CD14-positive monocyte (primary cell): ENCODE measurements around the gene PRL. TPM values are rescaled to one million over a fixed set of nuclear protein-coding genes. Genes with fewer than 3 reads are reported as not detected.

Source experiments
- DNase-seq, 3 donors: peaks; one replicate each; pipeline ENCODE4 v3.0.0-alpha.2; 2011 to 2022
- H2AFZ ChIP-seq: 2 replicates; pipeline ENCODE4 v1.6.0; 2012; ENCODE audit warnings: mild to moderate bottlenecking, low read depth, low read length, inconsistent platforms; ENCODE audit not compliant: insufficient read depth, poor library complexity, severe bottlenecking
- H3K27ac ChIP-seq, 2 donors: 1 replicate in 1 of 2; 2 replicates in 1 of 2; pipeline ENCODE4 v1.5.1; 2012 to 2013; ENCODE audit warnings: low read length in 2 of 2, control low read depth in 1 of 2, inconsistent platforms in 1 of 2, low read depth in 1 of 2, mild to moderate bottlenecking in 1 of 2
- H3K27me3 ChIP-seq, 2 donors: one replicate each; pipeline versions ENCODE4 v1.6.0 to v1.6.1; 2011 to 2013; ENCODE audit warnings: low read length in 2 of 2; ENCODE audit not compliant: control insufficient read depth in 2 of 2, insufficient read depth in 2 of 2
- H3K36me3 ChIP-seq, 2 donors: replicated peaks in 1 of 2; 1 replicate in 1 of 2; 2 replicates in 1 of 2; pipeline versions ENCODE4 v1.5.1 to v1.6.1; 2012 to 2013; ENCODE audit warnings: low read length in 2 of 2, control low read depth in 1 of 2, inconsistent platforms in 1 of 2, mild to moderate bottlenecking in 1 of 2; ENCODE audit not compliant: insufficient read depth in 2 of 2, control insufficient read depth in 1 of 2
- H3K4me1 ChIP-seq, 2 donors: 1 replicate in 1 of 2; 2 replicates in 1 of 2; pipeline versions ENCODE4 v1.5.1 to v1.6.1; 2012 to 2013; ENCODE audit warnings: low read length in 2 of 2, control low read depth in 1 of 2, inconsistent platforms in 1 of 2, mild to moderate bottlenecking in 1 of 2, moderate library complexity in 1 of 2; ENCODE audit not compliant: insufficient read depth in 2 of 2, control insufficient read depth in 1 of 2
- H3K4me2 ChIP-seq: replicated peaks from 2 replicates; pipeline ENCODE3; 2012; ENCODE audit warnings: low read length, moderate library complexity, mild to moderate bottlenecking; ENCODE audit not compliant: poor library complexity, severe bottlenecking; ENCODE audit errors: extremely low read depth
- H3K4me3 ChIP-seq, 3 experiments: fragments of 200-600 bp in 1 of 3; sonication (generic) in 1 of 3; replicated peaks in 1 of 3; 1 replicate in 2 of 3; 2 replicates in 1 of 3; pipeline ENCODE4 v1.5.1; 2011 to 2013; ENCODE audit warnings: low read length in 3 of 3, mild to moderate bottlenecking in 3 of 3, control low read depth in 2 of 3, low read depth in 2 of 3, inconsistent platforms in 1 of 3, moderate library complexity in 1 of 3
- H3K79me2 ChIP-seq: 2 replicates; pipeline ENCODE4 v1.6.0; 2012; ENCODE audit warnings: mild to moderate bottlenecking, control low read depth, inconsistent platforms, low read length, moderate library complexity; ENCODE audit not compliant: insufficient read depth
- H3K9ac ChIP-seq: 2 replicates; pipeline ENCODE4 v1.6.0; 2017; ENCODE audit warnings: low read length, mild to moderate bottlenecking; ENCODE audit not compliant: insufficient read depth, poor library complexity, severe bottlenecking
- H3K9me3 ChIP-seq, 2 donors: replicated peaks in 1 of 2; 1 replicate in 1 of 2; 2 replicates in 1 of 2; pipeline versions ENCODE4 v1.5.1 to v1.6.1; 2012 to 2013; ENCODE audit warnings: low read length in 2 of 2, control low read depth in 1 of 2; ENCODE audit not compliant: control insufficient read depth in 1 of 2, insufficient read depth in 1 of 2
- H4K20me1 ChIP-seq: 2 replicates; pipeline ENCODE4 v1.6.0; 2012; ENCODE audit warnings: mild to moderate bottlenecking, low read length, control low read depth, moderate library complexity; ENCODE audit not compliant: insufficient read depth
- H3K27ac Mint-ChIP-seq, 7 donors: one replicate each; pipeline ENCODE4 v1.8.0; 2020; ENCODE audit warnings: mild to moderate bottlenecking in 7 of 7, mixed read lengths in 7 of 7, moderate library complexity in 6 of 7, inconsistent platforms in 2 of 7
- H3K27me3 Mint-ChIP-seq, 3 donors: one replicate each; pipeline ENCODE4 v1.8.0; 2021 to 2022; ENCODE audit warnings: low read depth in 3 of 3, mild to moderate bottlenecking in 3 of 3, mixed read lengths in 3 of 3, moderate library complexity in 3 of 3, inconsistent platforms in 1 of 3
- H3K36me3 Mint-ChIP-seq, 2 donors: one replicate each; pipeline ENCODE4 v1.8.0; 2020; ENCODE audit warnings: mixed read lengths in 2 of 2, inconsistent platforms in 1 of 2, mild to moderate bottlenecking in 1 of 2
- H3K4me1 Mint-ChIP-seq: one replicate; pipeline ENCODE4 v1.8.0; 2020; ENCODE audit warnings: mild to moderate bottlenecking, mixed read lengths
- H3K4me3 Mint-ChIP-seq, 2 donors: one replicate each; pipeline ENCODE4 v1.8.0; 2020; ENCODE audit warnings: mild to moderate bottlenecking in 2 of 2, mixed read lengths in 2 of 2, moderate library complexity in 1 of 2
- H3K9me3 Mint-ChIP-seq, 7 donors: one replicate each; pipeline ENCODE4 v1.8.0; 2020 to 2022; ENCODE audit warnings: mixed read lengths in 7 of 7, mild to moderate bottlenecking in 6 of 7, moderate library complexity in 6 of 7, inconsistent platforms in 2 of 7
- WGBS: methylation state at CpG from one replicate; pipeline ENCODE4 v1.1.5; 2013; ENCODE audit warnings: missing lambda C conversion rate; ENCODE audit not compliant: insufficient coverage; 5-methylcytosine and 5-hydroxymethylcytosine counted together
- intact Hi-C, 2 donors: fragments of 100-400 bp; cut with micrococcal nuclease; formaldehyde crosslinking; loops; one replicate each; pipeline versions ENCODE4 v1.15.0 to v1.15.1; 2023
- polyA plus RNA-seq, 3 donors: library from polyadenylated mRNA; depleted of rRNA in 1 of 3; unstranded in 2 of 3; stranded (reverse) in 1 of 3; fragments of 300-500 nt in 2 of 3; fragments of >200 nt in 1 of 3; fragmentation: Illumina TruSeq in 2 of 3; gene quantifications; 1 replicate in 2 of 3; 2 replicates in 1 of 3; pipeline ENCODE4 v1.2.3, GENCODE V29; 2012 to 2021
- TF ChIP-seq, protein P1 (sequence below): fragments of 200-600 bp; IDR thresholded peaks from one replicate; pipeline ENCODE4 v1.8.0; 2022; ENCODE audit warnings: antibody characterized with exemption, mild to moderate bottlenecking

The PRL gene
- polyA plus RNA-seq, 3 donors = 0.13 to 0.42 TPM; not detected in 1

DNA sequence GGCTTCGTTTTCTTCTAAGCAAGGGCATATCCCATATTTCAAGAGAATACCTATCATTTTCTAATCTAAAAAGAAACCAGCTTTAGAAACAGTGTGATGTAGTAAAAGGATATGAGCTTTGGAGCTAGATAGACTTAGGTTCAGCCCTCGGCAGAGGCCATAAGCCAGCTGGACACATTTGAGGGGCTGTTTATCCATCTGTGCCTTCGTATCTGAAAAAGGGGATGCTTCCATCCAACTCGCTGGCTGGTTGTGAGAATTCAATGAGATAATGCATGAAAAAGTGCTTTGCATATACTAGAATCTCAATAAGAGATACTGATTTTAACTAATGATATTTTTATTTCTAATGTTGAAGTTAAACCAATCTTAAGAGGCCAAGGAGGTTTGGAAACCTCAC is 58.0 kb downstream of the PRL start:
- TF ChIP-seq, protein P1, sequence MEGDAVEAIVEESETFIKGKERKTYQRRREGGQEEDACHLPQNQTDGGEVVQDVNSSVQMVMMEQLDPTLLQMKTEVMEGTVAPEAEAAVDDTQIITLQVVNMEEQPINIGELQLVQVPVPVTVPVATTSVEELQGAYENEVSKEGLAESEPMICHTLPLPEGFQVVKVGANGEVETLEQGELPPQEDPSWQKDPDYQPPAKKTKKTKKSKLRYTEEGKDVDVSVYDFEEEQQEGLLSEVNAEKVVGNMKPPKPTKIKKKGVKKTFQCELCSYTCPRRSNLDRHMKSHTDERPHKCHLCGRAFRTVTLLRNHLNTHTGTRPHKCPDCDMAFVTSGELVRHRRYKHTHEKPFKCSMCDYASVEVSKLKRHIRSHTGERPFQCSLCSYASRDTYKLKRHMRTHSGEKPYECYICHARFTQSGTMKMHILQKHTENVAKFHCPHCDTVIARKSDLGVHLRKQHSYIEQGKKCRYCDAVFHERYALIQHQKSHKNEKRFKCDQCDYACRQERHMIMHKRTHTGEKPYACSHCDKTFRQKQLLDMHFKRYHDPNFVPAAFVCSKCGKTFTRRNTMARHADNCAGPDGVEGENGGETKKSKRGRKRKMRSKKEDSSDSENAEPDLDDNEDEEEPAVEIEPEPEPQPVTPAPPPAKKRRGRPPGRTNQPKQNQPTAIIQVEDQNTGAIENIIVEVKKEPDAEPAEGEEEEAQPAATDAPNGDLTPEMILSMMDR = no peak
- no CpG with 5 or more reads among the region's 4 CpGs for WGBS
- H3K4me3 Mint-ChIP-seq = no peak overlapping the region

DNA sequence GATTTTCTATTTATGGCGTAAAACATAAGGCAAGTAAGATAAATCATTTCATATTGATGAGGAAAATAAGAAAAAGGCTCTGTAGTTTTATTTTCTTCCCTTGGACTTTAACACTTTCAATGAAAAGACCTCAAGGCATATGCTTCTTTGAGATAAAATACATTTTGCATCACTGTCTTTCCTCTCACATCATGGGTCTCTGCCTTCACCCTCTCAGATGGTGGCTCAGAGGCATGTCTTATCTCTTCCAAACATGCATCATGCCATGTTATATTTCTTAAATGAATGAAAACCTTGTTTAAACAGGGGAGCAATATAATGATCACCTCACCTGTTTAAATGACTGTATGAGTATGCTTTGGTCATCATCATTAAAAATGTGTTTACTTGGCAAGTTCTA is 59.3 kb downstream of the PRL start:
- H3K4me1 ChIP-seq = no peaks in the 10 kb centered on the region
- H3K4me2 ChIP-seq = no peak overlapping the region

More for the DNA sequence above, 58.0 kb downstream of the PRL start:
- H3K9me3 ChIP-seq = peaks cover 0 to 10% of the 10 kb centered on the region in 2 donors
- intact Hi-C loops = no loop called here
- no peak for DNase-seq
- no peak overlapping the region for H3K27ac ChIP-seq
- H4K20me1 ChIP-seq = no peaks in the 10 kb centered on the region
- H3K4me1 ChIP-seq = no peaks in the 10 kb centered on the region
- peaks cover 0 to 17% (median 8%) of the 10 kb centered on the region in 7 donors for H3K9me3 Mint-ChIP-seq
- H3K9ac ChIP-seq = no peak overlapping the region
- no peaks in the 10 kb centered on the region for H3K4me1 Mint-ChIP-seq
- no peak overlapping the region for H3K4me3 ChIP-seq
- H3K27me3 ChIP-seq = no peaks in the 10 kb centered on the region
- H3K36me3 ChIP-seq = no peaks in the 10 kb centered on the region
- no peaks in the 10 kb centered on the region for H3K79me2 ChIP-seq
- H2AFZ ChIP-seq = no peak overlapping the region
- H3K27me3 Mint-ChIP-seq = peaks cover 0 to 2% (median 0%) of the 10 kb centered on the region in 3 donors
- no peaks in the 10 kb centered on the region for H3K36me3 Mint-ChIP-seq
- H3K27ac Mint-ChIP-seq = peak overlapping the region in 1 of 7 donors; percentile 46
- H3K4me2 ChIP-seq = no peak overlapping the region

More for the DNA sequence above, 59.3 kb downstream of the PRL start:
- Histone ChIP-seq H3K79me2 (no peaks in the 10 kb centered on the region), H3K27ac (no peak overlapping the region), H3K9me3 (peaks cover 0 to 10% of the 10 kb centered on the region in 2 donors), H4K20me1 (no peaks in the 10 kb centered on the region), H2AFZ (no peak overlapping the region), H3K36me3 (no peaks in the 10 kb centered on the region), H3K4me3 (no peak overlapping the region), H3K27me3 (no peaks in the 10 kb centered on the region), H3K9ac (no peak overlapping the region)
- intact Hi-C loops = no loop called here
- no peak for DNase-seq
- H3K4me1 Mint-ChIP-seq = no peaks in the 10 kb centered on the region
- H3K9me3 Mint-ChIP-seq = peaks cover 2 to 15% (median 8%) of the 10 kb centered on the region in 7 donors
- TF ChIP-seq, protein P1 = no peak
- H3K4me3 Mint-ChIP-seq = no peak overlapping the region
- H3K27ac Mint-ChIP-seq = no peak overlapping the region
- peaks cover 0 to 2% (median 0%) of the 10 kb centered on the region in 3 donors for H3K27me3 Mint-ChIP-seq
- no peaks in the 10 kb centered on the region for H3K36me3 Mint-ChIP-seq
- WGBS = no CpG with 5 or more reads among the region's 1 CpG
